Naive thymus-derived CD8-positive, alpha-beta T cell (primary cell): Measurements from ENCODE around the gene SLC8A2. TPM values are rescaled to one million over a fixed set of nuclear protein-coding genes. Genes with fewer than 3 reads are reported as not detected.

ENCODE experiments used
- ATAC-seq, 2 donors: fragments of 150-1000 bp; cut with Tn5 transposase in 1 of 2; sonication (Bioruptor Pico), chemical (Tn5 transposase) in 1 of 2; 1 replicate in 1 of 2; 2 replicates in 1 of 2; pipeline ENCODE4 v1.10.0; 2021; ENCODE audit warnings: mild to moderate bottlenecking in 2 of 2, moderate library complexity in 2 of 2
- POLR2A ChIA-PET: fragments of 350-600 bp; sonication (Branson Sonifier 250); formaldehyde crosslinking; loops from one replicate; lab custom pipeline; 2021; ENCODE audit warnings: antibody characterized with exemption; lab: Charles Lee
- DNase-seq, 10 donors: peaks; one replicate each; pipeline versions ENCODE4 v3.0.0 to v3.0.0-alpha.2; 2020 to 2022
- H3K27ac Mint-ChIP-seq, 10 donors: one replicate each; pipeline ENCODE4 v1.8.0; 2020 to 2022; ENCODE audit warnings: mild to moderate bottlenecking in 10 of 10, mixed read lengths in 10 of 10, moderate library complexity in 4 of 10, inconsistent platforms in 1 of 10
- H3K27me3 Mint-ChIP-seq, 5 donors: one replicate each; pipeline ENCODE4 v1.8.0; 2021 to 2022; ENCODE audit warnings: mixed read lengths in 5 of 5
- H3K36me3 Mint-ChIP-seq, 3 donors: one replicate each; pipeline ENCODE4 v1.8.0; 2020 to 2022; ENCODE audit warnings: mixed read lengths in 3 of 3, mild to moderate bottlenecking in 2 of 3, inconsistent platforms in 1 of 3
- H3K4me1 Mint-ChIP-seq, 4 donors: one replicate each; pipeline ENCODE4 v1.8.0; 2021 to 2022; ENCODE audit warnings: mixed read lengths in 4 of 4
- H3K4me3 Mint-ChIP-seq, 10 donors: one replicate each; pipeline ENCODE4 v1.8.0; 2020 to 2022; ENCODE audit warnings: mild to moderate bottlenecking in 10 of 10, mixed read lengths in 10 of 10, moderate library complexity in 6 of 10, inconsistent platforms in 1 of 10
- H3K9me3 Mint-ChIP-seq, 9 donors: one replicate each; pipeline ENCODE4 v1.8.0; 2020 to 2022; ENCODE audit warnings: mixed read lengths in 9 of 9, mild to moderate bottlenecking in 3 of 9, inconsistent platforms in 1 of 9, moderate library complexity in 1 of 9
- polyA plus RNA-seq, 3 donors: library from polyadenylated mRNA; unstranded; fragments of 300-500 nt; fragmentation: Illumina TruSeq; gene quantifications; one replicate each; pipeline ENCODE4 v1.2.3, GENCODE V29; 2021
- total RNA-seq, 8 experiments: library from RNA in 2 of 8; stranded (reverse) in 2 of 8; gene quantifications; one replicate each; pipeline ENCODE4 v1.2.3 and lab custom pipeline; 2021 to 2026

SLC8A2 gene
- total and polyA plus RNA-seq, 5 experiments from 2014 or later: 0.02 to 0.42 (median 0.12) TPM; not detected in 2

- peaks cover 0 to 10% (median 1%) of the 10 kb centered on the region in 3 donors for H3K36me3 Mint-ChIP-seq
- no peaks in the 10 kb centered on the region for H3K9me3 Mint-ChIP-seq
- no peaks in the 10 kb centered on the region for H3K27me3 Mint-ChIP-seq
- H3K27ac Mint-ChIP-seq: peak overlapping the region in 3 of 10 donors; percentile 2 to 95 (median 69)
- DNase-seq (peak in 1 of 10 donors; percentile 13), ATAC-seq (no peak)
- POLR2A ChIA-PET: no interaction called here
- peaks cover 39 to 86% (median 72%) of the 10 kb centered on the region in 4 donors for H3K4me1 Mint-ChIP-seq
- H3K4me3 Mint-ChIP-seq: peak overlapping the region in 4 of 10 donors; percentile 13 to 98 (median 63)
These were observed 39.4 kb upstream of the SLC8A2 start for GRCh38 chr19:47511128-47511517.

DNA sequence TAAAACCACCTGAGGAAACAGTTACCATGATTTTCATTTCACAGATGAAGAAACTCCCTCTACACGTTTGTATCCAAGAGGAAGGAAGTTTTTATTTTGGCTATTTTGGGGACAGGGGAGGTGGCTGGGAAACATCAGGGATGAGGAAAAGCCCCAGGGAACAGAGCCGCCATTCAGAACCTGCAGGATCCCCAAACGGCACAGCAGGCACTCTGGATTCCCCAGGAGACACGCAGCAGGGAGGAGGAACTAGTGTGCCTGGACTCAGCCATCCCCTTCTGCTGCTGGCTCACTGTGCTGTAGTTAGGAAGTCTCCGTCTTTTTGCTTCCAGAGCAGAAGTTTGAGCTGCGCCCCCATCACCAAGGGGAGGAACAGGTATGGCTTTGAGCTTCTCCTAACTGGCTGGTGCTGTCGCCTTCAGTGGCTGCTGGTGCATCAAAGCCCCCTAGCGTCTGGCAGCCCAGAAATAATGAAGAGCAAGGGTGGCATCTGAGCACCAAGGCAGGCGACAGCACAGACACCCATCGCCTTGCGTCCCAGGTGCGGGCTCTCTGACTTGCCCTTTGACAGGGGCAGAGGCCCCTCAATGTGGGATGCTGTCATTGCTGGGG, 38.9 kb upstream of the SLC8A2 start:
- no peak for ATAC-seq
- Mint-ChIP-seq H3K27ac (peak overlapping the region in 4 of 10 donors; percentile 2 to 35 (median 18)), H3K9me3 (no peaks in the 10 kb centered on the region), H3K27me3 (no peaks in the 10 kb centered on the region), H3K4me1 (peaks cover 37 to 83% (median 70%) of the 10 kb centered on the region in 4 donors), H3K4me3 (peak overlapping the region in 4 of 10 donors; percentile 13 to 29 (median 26)), H3K36me3 (peaks cover 0 to 15% (median 1%) of the 10 kb centered on the region in 3 donors)
- no peak for DNase-seq
- POLR2A ChIA-PET: no interaction called here

GRCh38 chr19:47509973-47510372, 38.3 kb upstream of the SLC8A2 start:
- H3K27ac Mint-ChIP-seq: peak overlapping the region in 2 of 10 donors; percentile 2 to 43
- ATAC-seq (no peak), DNase-seq (no peak)
- peak overlapping the region in 2 of 10 donors; percentile 3 to 26 for H3K4me3 Mint-ChIP-seq
- POLR2A ChIA-PET: no interaction called here
- H3K9me3 Mint-ChIP-seq: no peaks in the 10 kb centered on the region
- peaks cover 38 to 83% (median 67%) of the 10 kb centered on the region in 4 donors for H3K4me1 Mint-ChIP-seq
- H3K27me3 Mint-ChIP-seq: no peaks in the 10 kb centered on the region
- peaks cover 0 to 20% (median 1%) of the 10 kb centered on the region in 3 donors for H3K36me3 Mint-ChIP-seq

DNA sequence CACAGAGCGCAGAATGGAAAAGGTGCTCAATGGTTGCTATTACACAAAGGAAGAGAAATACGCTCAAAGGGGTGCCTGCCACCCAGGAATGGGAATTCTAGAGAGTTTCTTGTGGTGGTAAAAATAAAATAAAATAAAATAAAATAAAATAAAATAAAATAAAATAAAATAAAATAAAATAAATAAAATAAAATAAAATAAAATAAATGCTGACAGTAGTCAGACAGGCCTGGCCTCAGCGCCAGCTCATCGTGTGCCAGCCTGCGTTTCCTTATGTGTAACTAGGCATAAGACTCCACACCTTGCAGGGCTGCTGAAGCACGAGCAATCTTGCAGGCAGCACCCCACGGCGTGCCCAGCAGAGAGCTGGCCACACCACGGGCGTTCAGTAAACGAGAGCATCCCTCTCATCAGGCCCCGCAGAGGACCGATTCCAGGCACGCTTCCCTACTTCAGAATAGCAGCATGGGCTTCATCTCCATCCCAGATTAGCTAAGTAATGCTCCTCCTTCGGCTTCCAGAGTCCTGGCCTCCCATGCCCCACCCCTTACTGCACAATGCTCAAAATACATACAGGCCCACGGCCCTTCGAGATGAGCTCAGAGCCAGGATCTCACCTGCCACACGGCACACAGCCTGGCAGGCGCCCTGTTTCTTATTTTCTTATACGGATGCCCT, 37.6 kb upstream of the SLC8A2 start:
- no peaks in the 10 kb centered on the region for H3K9me3 Mint-ChIP-seq
- no peaks in the 10 kb centered on the region for H3K27me3 Mint-ChIP-seq
- DNase-seq: no peak
- peak overlapping the region in 2 of 10 donors; percentile 2 to 40 for H3K27ac Mint-ChIP-seq
- peaks cover 34 to 78% (median 63%) of the 10 kb centered on the region in 4 donors for H3K4me1 Mint-ChIP-seq
- peaks cover 0 to 25% (median 1%) of the 10 kb centered on the region in 3 donors for H3K36me3 Mint-ChIP-seq
- POLR2A ChIA-PET: interaction anchor here (0.5 kb wide), 1 partner anchor 31 kb away, joined by 4 read pairs; no protein-coding TSS in a partner anchor
- H3K4me3 Mint-ChIP-seq: no peak overlapping the region
- no peak for ATAC-seq

GRCh38 chr19:47508721-47509120, 37.0 kb upstream of the SLC8A2 start:
- Mint-ChIP-seq H3K9me3 (no peaks in the 10 kb centered on the region), H3K27me3 (no peaks in the 10 kb centered on the region), H3K27ac (no peak overlapping the region), H3K36me3 (peaks cover 0 to 30% (median 1%) of the 10 kb centered on the region in 3 donors), H3K4me3 (no peak overlapping the region), H3K4me1 (peaks cover 32 to 72% (median 57%) of the 10 kb centered on the region in 4 donors)
- no peak for DNase-seq
- no peak for ATAC-seq
- POLR2A ChIA-PET: interaction anchor here (0.5 kb wide), 1 partner anchor 32 kb away, joined by 4 read pairs; no protein-coding TSS in a partner anchor

DNA sequence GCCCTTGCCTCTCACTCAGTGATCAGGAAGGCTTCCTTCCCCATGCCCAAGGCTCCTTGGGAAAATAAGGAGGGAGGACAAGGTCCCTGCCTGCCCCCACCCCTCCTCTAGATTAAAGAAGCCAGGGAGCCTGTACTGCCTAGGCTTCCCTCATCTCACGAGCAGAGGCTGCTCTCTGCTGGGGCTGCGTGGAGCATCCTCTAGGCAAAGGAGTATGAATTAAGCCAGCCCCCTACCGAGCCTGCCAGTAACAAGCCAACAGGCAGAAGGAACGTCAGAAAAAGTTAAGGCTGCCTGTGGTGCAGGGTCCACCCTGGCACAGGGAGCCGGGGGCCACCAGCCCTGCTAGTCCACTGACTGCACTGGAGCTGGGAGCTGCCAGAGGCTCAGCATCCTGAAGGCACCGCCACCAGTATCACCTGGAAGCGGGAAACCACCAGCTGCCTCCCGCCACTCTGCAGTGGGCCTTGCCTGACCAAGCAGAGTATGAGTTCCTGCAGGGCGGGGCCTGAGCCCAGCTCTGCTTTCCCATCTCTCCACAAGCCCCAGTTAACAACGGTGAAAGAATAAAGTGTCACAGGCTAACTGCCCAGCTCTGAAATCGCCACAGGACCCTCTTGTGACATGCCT, 36.3 kb upstream of the SLC8A2 start:
- POLR2A ChIA-PET: interaction anchor here (0.6 kb wide), 2 partner anchors 40 to 229 kb away, joined by 3 to 6 read pairs; no protein-coding TSS in a partner anchor
- Mint-ChIP-seq H3K4me1 (peaks cover 29 to 66% (median 52%) of the 10 kb centered on the region in 4 donors), H3K27ac (peak overlapping the region in 1 of 10 donors; percentile 34), H3K36me3 (peaks cover 0 to 37% (median 1%) of the 10 kb centered on the region in 3 donors), H3K9me3 (no peaks in the 10 kb centered on the region), H3K27me3 (no peaks in the 10 kb centered on the region), H3K4me3 (no peak overlapping the region)
- DNase-seq (no peak), ATAC-seq (no peak)

DNA sequence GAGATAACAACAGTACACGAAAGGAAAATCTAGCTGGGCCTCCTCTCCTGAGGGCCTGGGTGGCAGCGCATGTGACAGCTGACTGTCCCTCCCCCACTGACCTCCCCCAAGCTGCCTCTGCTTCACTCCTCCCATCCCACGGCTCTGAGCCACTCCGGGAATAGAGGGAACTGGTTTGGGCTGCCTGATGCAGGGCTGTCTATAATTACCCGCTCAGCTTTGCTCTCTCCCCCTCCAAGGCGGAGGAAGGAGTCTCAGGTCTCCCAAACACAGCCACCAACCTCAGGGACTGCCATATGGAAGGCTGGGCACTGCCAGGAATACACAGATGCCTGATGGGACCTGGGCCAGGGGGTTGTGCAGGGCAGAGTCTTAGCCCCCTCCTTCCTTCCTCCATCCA, 35.3 kb upstream of the SLC8A2 start:
- Mint-ChIP-seq H3K9me3 (no peaks in the 10 kb centered on the region), H3K4me1 (peaks cover 24 to 56% (median 43%) of the 10 kb centered on the region in 4 donors), H3K4me3 (no peak overlapping the region), H3K27me3 (no peaks in the 10 kb centered on the region), H3K27ac (peak overlapping the region in 2 of 10 donors; percentile 34 to 62), H3K36me3 (peaks cover 0 to 46% (median 4%) of the 10 kb centered on the region in 3 donors)
- ATAC-seq: no peak
- DNase-seq: no peak
- POLR2A ChIA-PET: interaction anchor here (0.6 kb wide), 2 partner anchors 48 to 228 kb away, joined by 3 to 6 read pairs; no protein-coding TSS in a partner anchor

GRCh38 chr19:47506459-47506858, 34.8 kb upstream of the SLC8A2 start:
- peaks cover 22 to 52% (median 38%) of the 10 kb centered on the region in 4 donors for H3K4me1 Mint-ChIP-seq
- no peak for DNase-seq
- no peak for ATAC-seq
- H3K27me3 Mint-ChIP-seq: no peaks in the 10 kb centered on the region
- POLR2A ChIA-PET: interaction anchor here (0.6 kb wide), 2 partner anchors 49 to 91 kb away, joined by 3 to 6 read pairs; no protein-coding TSS in a partner anchor
- H3K36me3 Mint-ChIP-seq: peaks cover 0 to 47% (median 4%) of the 10 kb centered on the region in 3 donors
- no peaks in the 10 kb centered on the region for H3K9me3 Mint-ChIP-seq
- no peak overlapping the region for H3K4me3 Mint-ChIP-seq
- H3K27ac Mint-ChIP-seq: peak overlapping the region in 3 of 10 donors; percentile 52 to 77 (median 62)

GRCh38 chr19:47505506-47505905, 33.8 kb upstream of the SLC8A2 start:
- H3K27ac Mint-ChIP-seq: peak overlapping the region in 1 of 10 donors; percentile 29
- no peak overlapping the region for H3K4me3 Mint-ChIP-seq
- no peaks in the 10 kb centered on the region for H3K9me3 Mint-ChIP-seq
- peaks cover 0 to 51% (median 4%) of the 10 kb centered on the region in 3 donors for H3K36me3 Mint-ChIP-seq
- no peaks in the 10 kb centered on the region for H3K27me3 Mint-ChIP-seq
- POLR2A ChIA-PET: no interaction called here
- no peak for DNase-seq
- no peak for ATAC-seq
- peaks cover 17 to 45% (median 30%) of the 10 kb centered on the region in 4 donors for H3K4me1 Mint-ChIP-seq

GRCh38 chr19:47503826-47504150, 32.1 kb upstream of the SLC8A2 start:
- Mint-ChIP-seq H3K27me3 (no peaks in the 10 kb centered on the region), H3K27ac (peak overlapping the region in 1 of 10 donors; percentile 53), H3K9me3 (no peaks in the 10 kb centered on the region), H3K36me3 (peaks cover 0 to 65% (median 4%) of the 10 kb centered on the region in 3 donors), H3K4me1 (peaks cover 2 to 36% (median 22%) of the 10 kb centered on the region in 4 donors), H3K4me3 (no peak overlapping the region)
- ATAC-seq (no peak), DNase-seq (no peak)
- POLR2A ChIA-PET: interaction anchor here (1.2 to 1.3 kb wide), 2 partner anchors 10 to 19 kb away, joined by 3 read pairs; no protein-coding TSS in a partner anchor

DNA sequence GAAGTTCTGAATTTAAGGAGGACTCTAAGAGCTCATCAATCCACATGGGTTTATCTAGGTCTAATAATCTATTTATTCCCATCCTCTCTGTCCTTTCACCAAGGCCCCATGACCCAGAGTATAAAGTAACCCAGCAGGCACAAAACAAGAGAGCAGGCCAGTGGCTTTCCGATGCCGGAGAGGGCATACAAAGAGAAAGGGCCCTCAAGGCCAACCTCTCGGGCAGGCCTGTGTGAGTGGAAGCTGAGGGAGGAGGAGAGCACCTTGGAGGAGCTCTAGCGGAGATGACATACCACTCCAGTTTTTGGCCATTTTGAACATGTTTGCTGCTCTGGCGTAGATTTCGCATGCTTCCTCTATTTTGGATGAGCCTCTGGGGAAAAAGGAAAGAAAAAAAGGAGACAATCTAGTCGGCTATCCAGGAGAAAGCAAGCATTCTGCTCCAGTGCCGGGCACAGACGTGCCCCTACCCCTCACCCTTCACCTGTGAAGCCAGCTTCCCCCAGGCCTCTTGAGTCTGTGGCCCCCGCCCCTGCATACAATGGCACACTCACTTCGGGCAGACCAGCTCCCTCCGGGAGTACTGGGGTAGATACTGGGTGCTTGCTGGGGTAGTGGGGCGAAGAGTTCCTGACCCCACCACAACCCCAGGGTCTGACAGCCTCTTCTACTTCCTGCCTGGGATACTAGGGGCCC, 31.6 kb upstream of the SLC8A2 start:
- Mint-ChIP-seq H3K9me3 (no peaks in the 10 kb centered on the region), H3K27me3 (no peaks in the 10 kb centered on the region), H3K4me1 (peaks cover 2 to 38% (median 21%) of the 10 kb centered on the region in 4 donors), H3K36me3 (peaks cover 0 to 69% (median 4%) of the 10 kb centered on the region in 3 donors), H3K27ac (peak overlapping the region in 1 of 10 donors; percentile 53), H3K4me3 (no peak overlapping the region)
- POLR2A ChIA-PET: interaction anchor here (1.2 to 1.3 kb wide), 2 partner anchors 11 to 18 kb away, joined by 3 read pairs; no protein-coding TSS in a partner anchor
- no peak for DNase-seq
- no peak for ATAC-seq
